NCI-H146 (cell line): ENCODE results near the gene PDE1C.

Experiments
- DNase-seq: peaks from one replicate; lab custom pipeline; 2025; lab: John Stamatoyannopoulos, UW

PDE1C gene

DNA sequence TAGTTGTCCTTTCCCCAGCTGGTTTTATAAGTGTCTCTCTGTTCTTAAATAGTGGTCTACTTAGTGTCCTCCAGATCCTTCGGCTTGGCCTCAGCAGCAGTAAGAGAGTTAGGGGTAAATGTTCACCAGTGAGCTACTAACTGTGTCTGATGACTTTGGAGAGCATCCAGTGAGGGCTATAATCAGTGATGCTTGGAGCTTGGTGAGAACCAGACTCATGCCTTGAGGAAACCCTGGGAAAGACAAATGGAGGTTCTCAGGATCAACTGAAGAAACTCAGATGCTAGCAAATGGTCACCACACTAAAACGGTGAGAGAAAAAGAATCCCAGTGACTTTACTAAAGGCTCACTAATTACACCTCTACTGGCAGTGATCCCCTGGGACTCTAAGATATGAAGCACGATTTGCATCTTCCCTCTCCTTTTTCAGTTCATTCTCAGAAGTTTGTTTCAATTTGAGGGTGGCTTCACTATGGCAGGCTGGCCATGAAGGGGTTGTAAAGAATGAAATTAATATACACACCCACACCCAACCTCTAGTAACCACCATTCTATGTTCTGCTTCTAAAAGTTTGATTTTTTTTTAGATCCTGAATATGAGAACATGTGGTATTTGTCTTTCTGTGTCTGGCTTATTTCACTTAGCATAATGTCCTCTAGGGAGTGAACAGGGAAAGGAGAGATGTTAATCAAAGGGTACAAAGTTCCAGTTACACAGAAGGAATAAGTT is 177.9 kb downstream of the PDE1C start:
- DNase-seq, result no peak

DNA sequence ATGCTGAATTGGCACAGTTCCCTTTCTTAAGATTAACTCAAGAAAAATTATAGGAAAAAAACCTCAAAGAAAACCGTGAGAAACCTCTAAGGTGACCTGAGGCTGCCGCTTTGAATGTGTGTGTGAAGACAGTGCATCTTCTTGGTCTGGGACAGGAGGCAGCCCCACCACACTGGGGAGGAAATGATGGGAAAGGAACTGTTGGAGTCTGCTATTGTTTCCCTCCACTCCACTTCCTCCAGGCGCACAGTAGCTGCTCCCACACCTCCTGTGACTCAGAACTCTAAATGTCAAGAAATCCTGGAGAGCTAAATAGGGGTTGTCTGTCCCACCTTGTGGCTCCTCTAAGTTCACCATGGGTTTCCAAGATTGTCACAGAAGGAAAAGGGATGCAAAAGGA is 179.4 kb downstream of the PDE1C start:
- DNase-seq, result no peak

DNA sequence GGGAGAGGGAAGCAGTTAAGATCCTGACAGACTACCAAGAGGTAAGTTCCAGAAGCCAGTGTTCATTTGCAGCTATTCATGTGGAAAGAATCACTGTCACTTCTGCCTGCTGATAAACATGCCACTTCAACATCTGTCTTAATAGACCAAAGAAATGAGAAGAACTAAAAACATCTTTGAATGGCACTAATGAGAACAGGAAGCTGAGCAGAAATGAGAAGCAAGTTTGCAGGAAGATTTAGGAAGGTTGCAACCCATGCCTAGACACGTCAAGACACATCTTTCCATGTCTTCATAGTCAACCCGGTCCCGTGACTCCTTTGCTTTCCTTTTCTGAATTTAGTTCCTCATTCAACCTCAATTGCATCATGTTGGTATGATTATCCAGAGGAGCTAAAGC is 180.0 kb downstream of the PDE1C start:
- no peak for DNase-seq

DNA sequence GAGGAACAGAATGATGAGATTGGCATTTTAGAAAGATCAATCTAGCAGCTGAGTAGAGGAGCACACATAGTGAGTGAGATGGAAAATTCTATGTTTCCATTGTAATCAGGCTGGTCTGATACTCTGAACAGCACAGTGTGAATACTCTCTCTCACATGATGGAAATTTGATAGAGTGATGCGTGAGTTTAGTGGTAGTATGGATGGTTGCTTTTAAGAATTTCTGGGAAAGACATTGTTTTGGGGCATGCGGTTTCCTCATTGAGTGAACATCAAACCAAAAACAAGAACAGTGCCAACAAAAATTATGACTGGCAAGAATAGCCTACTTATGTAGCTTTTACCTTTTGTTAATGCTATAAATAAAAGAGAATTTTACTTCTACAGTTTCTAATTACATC is 183.2 kb downstream of the PDE1C start:
- DNase-seq, result no peak

DNA sequence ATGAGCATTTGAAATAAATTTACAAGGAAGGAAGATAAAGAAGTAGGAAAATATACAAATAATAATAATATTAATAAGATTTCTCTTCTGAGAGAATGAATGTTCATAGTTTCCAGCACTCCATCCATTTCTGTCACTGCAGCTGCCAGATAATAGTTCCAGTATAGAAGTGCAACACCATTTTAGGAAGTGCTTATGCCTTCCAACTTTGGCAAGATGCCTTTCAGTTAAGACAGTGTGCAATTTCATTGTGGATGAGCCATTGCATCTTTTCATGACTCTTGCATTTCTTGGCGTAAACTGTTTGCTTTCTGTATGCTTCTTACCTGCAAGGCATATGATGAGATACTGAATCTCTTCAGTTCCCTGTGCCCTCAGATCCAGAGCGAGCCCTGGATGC is 185.0 kb downstream of the PDE1C start:
- no peak for DNase-seq

DNA sequence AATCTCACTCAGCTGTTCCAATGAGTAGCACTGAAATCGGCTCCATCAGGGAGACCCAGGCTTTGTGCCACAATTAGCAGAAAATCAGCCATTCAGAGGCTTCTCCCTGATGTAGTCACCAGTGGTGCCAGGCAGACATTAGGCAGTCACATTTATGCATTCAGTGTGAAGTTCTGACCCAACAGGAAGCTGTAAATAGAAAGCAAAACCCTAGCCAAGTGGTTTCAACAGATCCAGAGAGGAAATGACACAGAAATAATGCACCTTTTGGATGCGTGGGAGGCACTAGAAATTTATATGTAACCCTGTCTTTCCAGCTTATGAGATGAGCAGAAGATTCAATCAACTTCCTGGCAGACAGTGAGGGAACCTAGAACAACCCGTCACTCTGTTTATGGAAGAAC is 186.4 kb downstream of the PDE1C start:
- no peak for DNase-seq

DNA sequence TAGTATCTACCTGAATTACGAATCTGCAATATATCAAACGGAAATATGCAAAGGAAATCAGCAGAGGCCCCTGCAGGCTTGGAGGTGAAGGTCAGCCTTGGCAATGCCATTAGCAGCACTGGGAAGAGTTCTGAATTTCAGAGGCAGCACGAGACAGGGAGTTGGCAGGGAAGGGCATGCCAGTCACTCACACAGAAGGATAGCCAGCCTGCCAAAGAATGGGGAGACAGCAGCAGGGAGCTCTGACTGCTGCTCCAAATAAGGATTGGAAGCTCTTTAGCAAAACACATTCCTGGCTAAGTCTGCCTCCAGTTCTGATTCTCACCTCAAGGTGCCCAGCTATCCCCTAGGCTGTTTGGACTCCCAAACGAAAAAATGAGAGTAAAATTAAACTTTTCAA is 188.0 kb downstream of the PDE1C start:
- DNase-seq, result no peak

DNA sequence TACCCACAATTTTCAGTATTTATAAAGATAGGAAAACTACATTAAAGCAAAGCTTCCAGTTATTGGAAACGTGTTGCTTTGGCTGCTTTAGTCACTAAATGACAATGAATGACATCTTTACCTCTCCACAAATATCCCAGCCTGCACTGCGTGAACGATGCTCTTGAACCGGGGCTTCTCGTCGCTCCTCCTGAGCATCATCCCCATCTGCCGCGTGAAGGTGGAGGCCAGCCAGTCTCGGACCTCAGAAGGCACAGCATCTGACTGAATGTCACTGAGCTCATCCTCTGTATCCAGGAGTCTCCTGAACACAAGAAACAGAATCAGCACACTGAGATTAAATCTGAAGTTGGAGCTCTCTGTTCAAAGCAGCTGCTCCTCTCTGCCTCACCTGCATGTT is 191.3 kb downstream of the PDE1C start:
- no peak for DNase-seq

DNA sequence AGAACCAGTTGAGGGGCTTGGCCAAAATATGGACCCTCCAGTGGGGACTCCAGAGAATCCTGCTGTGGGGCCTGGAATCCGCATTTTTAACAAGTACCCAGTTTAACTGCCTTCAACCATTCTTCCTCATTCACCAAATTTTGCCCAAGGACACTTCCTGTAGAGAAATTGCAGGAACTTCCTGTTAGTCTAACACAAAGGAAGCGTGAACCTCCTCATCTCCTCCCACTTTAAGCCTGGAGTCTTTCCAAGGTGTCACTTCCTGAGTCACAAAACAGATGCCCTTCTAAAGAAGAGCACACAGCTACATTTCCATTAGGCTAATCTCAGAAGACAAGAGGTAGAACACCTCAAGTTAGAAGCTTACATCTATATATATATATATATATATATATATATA is 194.8 kb downstream of the PDE1C start:
- no peak for DNase-seq

DNA sequence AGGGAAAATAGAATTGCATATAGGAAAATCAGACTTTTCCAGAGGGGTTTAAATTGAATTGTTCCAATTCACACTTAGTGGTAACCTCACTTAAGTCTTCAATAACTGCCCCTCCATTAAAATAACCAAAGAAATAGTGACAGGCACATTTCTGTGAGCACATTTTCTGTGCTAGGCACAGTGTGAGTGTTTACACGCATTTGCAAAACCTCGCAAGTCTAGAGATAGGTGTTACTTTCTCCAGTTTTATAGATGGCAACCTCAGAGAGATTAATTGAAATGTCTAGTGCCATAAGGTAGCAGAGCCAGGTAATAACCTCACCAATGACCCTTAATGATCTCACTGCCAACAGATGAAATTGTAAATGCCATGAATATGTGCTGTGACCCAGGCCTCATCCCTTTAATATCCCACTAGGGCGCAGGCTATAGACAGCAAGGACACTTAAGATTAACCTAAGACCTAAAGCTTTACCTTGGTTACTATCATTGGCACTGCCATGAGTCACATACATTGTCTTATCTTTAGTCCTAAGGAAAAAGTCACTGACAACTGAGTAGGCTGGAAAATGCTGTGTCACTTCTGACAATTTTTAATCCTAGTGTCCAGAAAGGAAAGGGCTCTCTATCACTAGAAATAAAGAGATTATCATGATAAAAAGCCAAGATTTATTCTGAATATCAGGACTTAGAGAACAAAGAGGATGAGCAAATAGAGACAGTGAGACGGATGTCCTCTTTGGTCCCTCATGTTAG is 195.4 kb downstream of the PDE1C start:
- DNase-seq, result no peak

DNA sequence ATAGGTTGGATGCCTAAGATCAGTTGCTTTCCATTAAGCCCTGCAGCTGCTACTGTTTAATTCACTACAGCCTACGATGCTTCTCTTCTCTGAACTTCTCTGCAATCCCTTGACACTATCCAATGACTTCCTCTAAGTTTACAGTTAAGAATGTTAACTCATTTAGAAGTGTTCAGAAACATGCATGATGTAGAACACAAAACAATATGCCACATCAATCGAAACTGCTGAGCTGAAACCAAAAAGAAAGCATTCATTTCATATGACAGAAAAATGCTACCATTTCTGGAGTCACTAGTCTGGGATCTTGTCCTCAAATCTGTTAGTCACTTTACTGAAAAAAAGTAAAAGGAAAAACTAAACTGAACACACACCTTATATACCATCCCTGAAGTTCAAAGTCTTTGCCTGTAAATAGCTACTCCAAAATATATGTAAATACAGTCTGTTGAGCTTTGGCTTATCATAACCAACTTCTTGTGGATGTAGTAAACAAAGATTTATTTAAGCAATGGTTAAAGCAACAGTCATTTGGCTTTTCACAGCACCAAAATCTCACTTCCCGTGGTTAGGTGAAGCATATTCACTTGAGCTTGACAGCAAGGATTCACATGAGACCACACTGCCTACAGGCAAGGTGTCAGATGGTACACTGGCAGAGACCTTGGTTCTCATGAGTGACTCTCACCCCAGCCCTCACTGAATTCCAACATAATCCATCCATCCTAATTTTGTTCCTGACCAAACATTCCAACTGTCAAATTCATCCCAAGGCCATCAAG is 196.2 kb downstream of the PDE1C start:
- no peak for DNase-seq

DNA sequence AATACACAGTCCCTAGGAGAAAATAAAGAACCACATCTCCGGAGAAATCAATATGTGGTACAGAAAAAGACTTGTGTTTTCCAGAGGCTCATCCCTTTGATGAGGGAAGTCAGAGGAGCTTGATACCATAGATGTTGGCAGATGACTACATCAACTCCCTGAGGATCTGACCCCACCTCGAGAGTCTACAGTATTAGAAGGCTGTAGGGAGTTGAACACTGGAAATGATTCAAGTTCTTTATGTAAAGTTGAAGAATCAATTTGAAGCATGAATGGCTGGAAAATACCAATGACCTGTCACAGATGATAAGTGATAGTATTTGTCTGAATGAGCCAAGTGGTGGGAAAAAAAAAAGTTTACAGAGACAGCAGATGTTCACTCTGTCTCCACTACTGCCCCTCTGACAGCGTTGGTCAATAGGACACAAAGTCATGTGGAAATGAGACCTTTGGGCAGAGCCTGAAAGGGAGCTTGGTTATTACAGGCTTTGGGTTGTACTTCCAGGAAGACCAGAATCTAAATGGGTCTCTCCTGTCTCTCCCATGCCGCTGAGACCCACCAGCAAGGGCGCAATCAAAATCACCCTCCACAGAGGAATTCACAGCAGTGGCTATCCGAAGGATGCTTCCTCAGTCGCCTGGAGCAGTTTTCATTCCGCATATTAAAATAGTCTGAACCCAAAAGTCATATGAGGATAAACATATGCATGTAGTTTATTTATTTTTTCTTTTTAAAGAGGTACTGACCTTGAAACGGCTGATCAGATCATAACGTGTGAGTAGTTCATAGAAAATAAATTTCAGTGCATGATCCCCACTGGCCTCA is 197.4 kb downstream of the PDE1C start:
- no peak for DNase-seq

DNA sequence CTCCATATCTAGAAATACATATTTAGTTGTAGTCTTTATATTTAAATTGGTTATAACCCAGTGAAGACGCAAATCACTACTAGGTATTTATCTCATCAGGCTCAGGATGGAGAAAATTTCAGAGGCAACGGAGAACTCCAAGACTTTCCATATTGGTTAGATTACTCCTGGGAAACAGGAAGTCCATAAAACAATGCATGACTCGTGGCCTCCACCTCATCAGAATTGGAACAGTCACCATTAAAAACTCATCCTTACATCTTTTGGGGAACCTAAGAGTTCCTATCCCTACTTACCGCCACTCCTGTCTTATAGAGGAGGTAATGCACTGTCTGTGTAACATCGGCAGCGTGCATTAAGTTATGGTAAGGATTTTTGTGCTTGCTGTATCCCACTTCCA is 205.6 kb downstream of the PDE1C start:
- no peak for DNase-seq

DNA sequence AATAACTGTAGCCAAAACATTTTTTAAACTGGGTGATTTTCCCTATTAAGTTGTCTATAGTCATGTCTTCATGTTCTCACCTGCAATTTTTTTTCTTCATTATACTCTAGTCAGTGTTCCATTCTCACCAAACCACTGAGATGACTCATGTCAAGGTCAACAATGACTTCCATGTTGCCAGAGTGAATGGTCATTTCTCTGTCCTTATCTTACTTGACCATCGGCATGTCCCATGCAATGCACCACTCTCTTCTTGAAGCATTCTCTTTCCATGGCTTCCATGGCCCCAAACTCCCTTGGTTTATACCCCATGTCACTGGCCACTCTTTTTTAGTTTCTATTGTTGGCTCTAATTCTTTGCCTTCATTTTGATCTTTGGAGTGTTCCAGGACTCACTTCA is 209.3 kb downstream of the PDE1C start:
- no peak for DNase-seq

DNA sequence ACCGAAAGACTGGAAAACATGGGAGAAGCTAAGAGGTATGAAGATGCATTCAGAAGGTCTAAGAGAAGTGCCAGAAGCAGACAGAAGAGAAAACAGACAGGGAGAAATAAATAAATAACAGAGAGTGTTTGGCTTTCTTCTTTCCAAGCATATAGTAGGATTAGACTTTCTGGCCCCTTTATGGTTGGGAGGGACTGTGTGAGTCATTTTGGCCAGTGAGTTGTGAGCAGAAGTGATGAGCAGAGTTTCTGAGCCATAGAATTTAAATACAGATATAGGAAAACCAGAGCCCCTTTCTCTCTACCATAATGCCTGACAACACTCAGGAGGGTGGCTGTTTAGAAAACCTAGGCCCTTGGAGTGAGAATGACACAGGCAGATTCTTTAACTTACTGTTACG is 212.2 kb downstream of the PDE1C start:
- no peak for DNase-seq

DNA sequence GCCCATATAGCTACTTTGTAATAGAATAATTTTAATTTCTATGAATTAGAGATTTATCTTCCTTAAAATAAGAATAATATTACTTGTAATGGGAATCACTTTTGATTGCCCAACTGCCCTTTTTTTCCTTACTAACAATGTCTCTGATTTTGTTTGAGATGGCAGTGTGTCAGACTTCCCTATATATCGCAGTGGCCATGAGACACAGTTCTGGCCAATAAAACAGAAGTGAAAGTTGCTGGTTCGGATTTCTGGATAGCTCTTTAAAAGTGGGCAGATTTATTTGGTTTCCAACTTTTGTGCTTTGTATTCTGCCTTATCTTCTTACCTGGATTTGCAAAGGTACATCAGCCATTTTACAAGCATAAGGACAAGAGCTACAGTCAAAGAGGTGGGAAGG is 213.0 kb downstream of the PDE1C start:
- DNase-seq, result no peak

DNA sequence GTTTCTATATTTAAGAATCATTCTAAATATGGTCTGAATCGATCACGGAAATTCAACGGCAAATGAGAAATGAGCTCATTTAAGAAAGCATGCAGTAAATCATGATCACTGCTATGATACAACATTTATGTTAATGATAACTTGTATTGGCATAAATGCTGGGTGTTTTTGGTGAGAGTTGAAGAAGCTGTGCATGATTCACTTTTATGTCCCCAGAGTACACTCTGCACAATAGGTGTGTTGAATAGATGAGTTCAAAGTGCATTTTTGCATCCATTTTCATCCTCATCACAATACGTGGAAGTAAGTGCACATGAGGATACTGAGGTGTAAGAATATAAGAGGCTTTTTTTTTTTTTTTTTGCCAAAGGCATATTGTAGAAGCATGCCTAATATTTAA is 213.9 kb downstream of the PDE1C start:
- DNase-seq, result no peak

DNA sequence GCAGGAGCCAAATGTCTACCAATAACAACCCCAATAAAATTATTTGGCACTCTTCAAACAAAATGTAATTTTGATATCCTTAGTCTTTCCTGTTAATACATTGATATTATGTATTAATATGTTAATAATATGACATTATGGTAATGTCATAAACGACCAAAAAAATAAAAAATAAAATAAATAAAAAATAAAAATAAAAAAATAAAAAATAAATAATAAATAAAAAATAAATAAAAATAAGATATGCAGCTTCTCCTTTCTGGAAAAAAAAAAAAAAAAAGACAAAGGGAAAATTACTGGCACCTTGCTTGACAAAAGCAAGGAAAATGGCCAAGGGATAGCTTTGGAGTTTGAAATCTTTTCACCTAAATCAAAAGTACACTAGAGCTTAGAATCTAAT is 214.7 kb downstream of the PDE1C start:
- no peak for DNase-seq

DNA sequence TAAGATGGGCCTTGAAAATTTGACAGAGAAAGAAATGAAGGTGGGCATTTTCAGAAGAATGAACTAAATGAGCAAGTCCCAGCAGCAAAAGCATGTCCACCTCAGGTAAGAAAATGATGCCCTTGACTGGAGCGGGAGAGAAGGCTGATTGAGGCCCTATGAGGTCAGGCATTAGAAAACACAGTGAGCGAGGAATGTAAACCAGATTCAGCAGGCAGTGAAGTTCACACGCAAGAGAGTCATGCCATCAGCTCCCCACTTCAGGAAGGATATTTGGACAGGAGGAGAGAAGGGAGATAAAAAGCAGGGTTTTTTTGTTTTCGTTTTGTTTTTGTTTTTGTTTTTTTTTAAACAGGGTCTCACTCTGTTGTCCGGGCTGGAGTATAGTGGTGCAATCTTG is 216.8 kb downstream of the PDE1C start:
- no peak for DNase-seq

DNA sequence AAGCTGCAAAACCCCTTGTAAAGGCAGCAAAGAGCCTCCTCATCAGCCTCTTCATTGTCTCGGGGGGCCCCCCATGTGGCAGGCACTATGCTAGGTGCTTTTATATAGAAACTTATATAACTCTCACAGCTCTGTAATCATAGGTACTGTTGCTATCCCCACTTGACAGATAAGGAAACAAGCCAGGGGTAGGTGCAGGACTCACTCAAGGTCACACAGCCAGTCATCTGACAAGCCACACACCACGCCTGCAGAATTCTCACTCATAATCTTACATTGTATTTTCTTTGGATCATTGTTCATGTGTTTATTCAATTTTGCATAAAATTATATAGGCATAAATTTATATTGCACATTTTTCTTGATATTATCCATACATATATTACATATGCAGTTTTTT is 217.7 kb downstream of the PDE1C start:
- no peak for DNase-seq

DNA sequence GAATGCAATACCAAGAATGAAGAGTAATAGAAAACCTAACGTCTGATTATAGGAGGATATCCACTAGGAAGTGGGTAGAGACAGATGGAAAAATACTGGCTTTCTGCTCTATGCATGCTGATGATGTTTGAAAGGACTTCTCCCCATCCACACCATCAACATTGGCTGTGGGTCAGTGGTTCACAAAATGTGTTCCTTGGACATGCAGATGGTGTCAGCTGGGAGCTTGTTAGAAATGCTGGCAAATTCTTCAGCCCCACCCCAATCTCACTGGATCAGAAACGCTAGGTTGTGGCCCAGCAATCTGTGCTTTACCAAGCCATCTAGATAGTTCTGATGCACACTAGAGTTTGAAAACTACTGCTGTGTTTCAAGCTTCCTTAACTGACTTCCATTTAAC is 219.1 kb downstream of the PDE1C start:
- no peak for DNase-seq

DNA sequence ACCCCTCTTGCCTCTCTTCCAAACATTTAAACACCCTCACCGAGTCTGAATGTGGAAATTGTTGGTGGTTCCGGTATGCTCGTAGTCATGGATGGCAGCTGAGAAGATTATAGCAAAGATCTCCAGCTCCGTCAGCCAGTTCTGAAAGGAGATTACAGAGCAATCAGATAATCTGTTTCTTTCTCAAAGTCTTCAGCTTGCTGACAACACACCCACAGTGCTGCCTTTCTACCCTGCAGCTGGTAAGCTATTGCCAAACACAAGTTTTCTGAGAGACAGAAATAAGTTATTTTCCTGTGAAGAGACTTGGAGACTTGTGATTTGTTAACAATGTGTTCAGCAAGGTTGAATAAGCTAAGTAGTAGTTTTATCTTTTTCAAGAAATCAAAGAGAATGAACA is 219.6 kb downstream of the PDE1C start:
- DNase-seq, result no peak
